GM12891 (cell line): ENCODE data around the gene SNRNP70.

Experiments
- POLR2A ChIP-seq: IDR thresholded peaks from 2 replicates; pipeline ENCODE4 v1.6.1; 2011; ENCODE audit warnings: low read depth, low read length, control low read depth
- POLR2AphosphoS5 ChIP-seq: IDR thresholded peaks from 2 replicates; pipeline ENCODE4 v1.6.1; 2011; ENCODE audit warnings: low read depth, low read length, control low read depth

- TF ChIP-seq POLR2AphosphoS5 (no peak), POLR2A (no peak; the same call in 1 of the 2 replicates)
These were observed 32.7 kb downstream of the SNRNP70 start for GRCh38 chr19:49117677-49118564.
